AG08396 (cell line): ENCODE data around the gene FPR2.
"Not testable (repeated sequence)": the region's sequence is repeated elsewhere in the genome, so short reads cannot be mapped to it uniquely, and the experiment has no call there.

Experiments
- DNase-seq: peaks from one replicate; pipeline ENCODE4 v3.0.0; 2012; ENCODE audit warnings: low spot score, mixed read lengths

Gene FPR2

GRCh38 chr19:51740356-51740755, 20.6 kb upstream of the FPR2 start:
- DNase-seq, result no peak

GRCh38 chr19:51742789-51743188, 18.2 kb upstream of the FPR2 start:
- no peak for DNase-seq

GRCh38 chr19:51743405-51743804, 17.6 kb upstream of the FPR2 start:
- no peak for DNase-seq

- DNase-seq, result no peak
Measured at GRCh38 chr19:51746731-51747130, 14.2 kb upstream of the FPR2 start.

GRCh38 chr19:51749979-51750378, 11.0 kb upstream of the FPR2 start:
- no peak for DNase-seq

GRCh38 chr19:51750400-51751094, 10.4 kb upstream of the FPR2 start:
- no peak for DNase-seq

- no peak for DNase-seq
Measured at GRCh38 chr19:51751655-51752054, 9.3 kb upstream of the FPR2 start, which contains the start of gene FPR1. TSS of gene FPR1 (minus strand) at chr19:51751878. CDS start at chr19:51746994, 4,884 bp downstream.

- no peak for DNase-seq
Measured at GRCh38 chr19:51754109-51754508, 6.9 kb upstream of the FPR2 start.

GRCh38 chr19:51754770-51755169, 6.2 kb upstream of the FPR2 start:
- DNase-seq, result no peak

- DNase-seq, result no peak
Measured at GRCh38 chr19:51755571-51755970, 5.4 kb upstream of the FPR2 start.

GRCh38 chr19:51761696-51762095, 716 bp downstream of the FPR2 start:
- no peak for DNase-seq

- no peak for DNase-seq
Measured at GRCh38 chr19:51765086-51765485, 4.1 kb downstream of the FPR2 start.

GRCh38 chr19:51766461-51766860, 5.5 kb downstream of the FPR2 start:
- no peak for DNase-seq

- no peak for DNase-seq
Measured at GRCh38 chr19:51771376-51772130, 10.6 kb downstream of the FPR2 start.

- DNase-seq, result no peak
Measured at GRCh38 chr19:51772977-51773376, 12.0 kb downstream of the FPR2 start.

GRCh38 chr19:51776561-51776960, 15.6 kb downstream of the FPR2 start:
- not testable (repeated sequence) for DNase-seq

- peak; percentile 71 for DNase-seq
Measured at GRCh38 chr19:51777570-51778462, 16.8 kb downstream of the FPR2 start.

- no peak for DNase-seq
Measured at GRCh38 chr19:51779181-51779580, 18.2 kb downstream of the FPR2 start.

- no peak for DNase-seq
Measured at GRCh38 chr19:51779703-51780102, 18.7 kb downstream of the FPR2 start.

- DNase-seq, result no peak
Measured at GRCh38 chr19:51780270-51780669, 19.3 kb downstream of the FPR2 start.

GRCh38 chr19:51781999-51782398, 21.0 kb downstream of the FPR2 start:
- no peak for DNase-seq

GRCh38 chr19:51783372-51783771, 22.4 kb downstream of the FPR2 start:
- no peak for DNase-seq
